Keratinocyte (primary cell): Measurements from ENCODE around the gene ST3GAL6. TPM values are rescaled to one million over a fixed set of nuclear protein-coding genes. Genes with fewer than 3 reads are reported as not detected.

ENCODE experiments used
- DNase-seq: peaks from one replicate; pipeline ENCODE4 v3.0.0-alpha.2; 2011; ENCODE audit warnings: low read depth, missing footprints, low spot score
- FAIRE-seq: peaks from 2 replicates; lab custom pipeline; 2011; peaks lifted over from hg19 to GRCh38; lab: Jason Lieb, UNC
- H2AFZ ChIP-seq: 2 replicates; pipeline ENCODE4 v1.6.0; 2012; ENCODE audit warnings: low read length, control low read depth, inconsistent platforms; ENCODE audit not compliant: control insufficient read depth
- H3K27ac ChIP-seq: 2 replicates; pipeline ENCODE4 v1.5.1; 2011; ENCODE audit warnings: low read length; ENCODE audit not compliant: control insufficient read depth, insufficient read depth
- H3K27me3 ChIP-seq: 3 replicates; pipeline ENCODE4 v1.6.0; 2011; ENCODE audit warnings: low read length; ENCODE audit not compliant: control insufficient read depth, insufficient read depth; ENCODE audit errors: extremely low read depth
- H3K36me3 ChIP-seq, 2 experiments: 2 replicates in 1 of 2; 3 replicates in 1 of 2; pipeline ENCODE4 v1.5.1; 2011; ENCODE audit warnings: low read length in 2 of 2, mild to moderate bottlenecking in 1 of 2; ENCODE audit not compliant: control insufficient read depth in 2 of 2, insufficient read depth in 2 of 2; ENCODE audit errors: extremely low read depth in 1 of 2
- H3K4me1 ChIP-seq: 3 replicates; pipeline ENCODE4 v1.5.1; 2011; ENCODE audit warnings: low read length; ENCODE audit not compliant: control insufficient read depth, insufficient read depth; ENCODE audit errors: extremely low read depth
- H3K4me2 ChIP-seq: 3 replicates; pipeline ENCODE4 v1.6.0; 2011; ENCODE audit warnings: low read depth, low read length; ENCODE audit not compliant: control insufficient read depth, insufficient read depth; ENCODE audit errors: extremely low read depth
- H3K4me3 ChIP-seq, 3 experiments: fragments of 200-600 bp in 1 of 3; sonication (generic) in 1 of 3; 2 replicates in 2 of 3; 3 replicates in 1 of 3; pipeline ENCODE4 v1.5.1; 2011 to 2016; ENCODE audit warnings: low read length in 3 of 3, mild to moderate bottlenecking in 3 of 3, control low read depth in 2 of 3, inconsistent platforms in 1 of 3, low read depth in 1 of 3, mixed read lengths in 1 of 3, mixed run types in 1 of 3, moderate library complexity in 1 of 3; ENCODE audit not compliant: control insufficient read depth in 2 of 3, insufficient read depth in 2 of 3; ENCODE audit errors: extremely low read depth in 1 of 3
- H3K79me2 ChIP-seq: 2 replicates; pipeline ENCODE4 v1.6.0; 2012; ENCODE audit warnings: low read length; ENCODE audit not compliant: control insufficient read depth, insufficient read depth
- H3K9ac ChIP-seq: 3 replicates; pipeline ENCODE4 v1.6.0; 2011; ENCODE audit warnings: low read length; ENCODE audit not compliant: control insufficient read depth, insufficient read depth; ENCODE audit errors: extremely low read depth
- H3K9me1 ChIP-seq: 3 replicates; pipeline ENCODE4 v1.6.0; 2011; ENCODE audit warnings: low read length; ENCODE audit not compliant: control insufficient read depth, insufficient read depth; ENCODE audit errors: extremely low read depth
- H3K9me3 ChIP-seq: 2 replicates; pipeline ENCODE4 v1.5.1; 2012; ENCODE audit warnings: low read depth, low read length; ENCODE audit not compliant: control insufficient read depth
- H4K20me1 ChIP-seq: 3 replicates; pipeline ENCODE4 v1.6.0; 2011; ENCODE audit warnings: low read length; ENCODE audit not compliant: control insufficient read depth, insufficient read depth; ENCODE audit errors: extremely low read depth
- EZH2 ChIP-seq: IDR thresholded peaks from one replicate; pipeline ENCODE4 v1.6.1; 2012; ENCODE audit warnings: inconsistent platforms, mild to moderate bottlenecking, low read length, moderate library complexity
- dilution Hi-C: fragments of 300-500 bp; cut with MboI; formaldehyde crosslinking; loops from one replicate; pipeline ENCODE4 v1.7.0; 2020; ENCODE audit warnings: low sequenced_read_pairs; ENCODE audit not compliant: extremely low pct_ligation_motif_present
- polyA plus RNA-seq, 5 experiments: library from polyadenylated mRNA; depleted of rRNA in 3 of 5; stranded (reverse) in 3 of 5; stranded (forward) in 1 of 5; unstranded in 1 of 5; fragments of >200 nt; gene quantifications; 1 replicate in 1 of 5; 2 replicates in 3 of 5; 3 replicates in 1 of 5; pipeline versions ENCODE4 v1.2.1 to v1.2.3, GENCODE V29; 2011 to 2012; ENCODE audit warnings: missing spikeins in 2 of 5, low read depth in 1 of 5, low replicate concordance in 1 of 5
- TF ChIP-seq, protein P1 (sequence below), 3 experiments: IDR thresholded peaks in 1 of 3; conservative IDR thresholded peaks in 1 of 3; optimal IDR thresholded peaks in 1 of 3; 2 replicates in 2 of 3; 3 replicates in 1 of 3; pipeline versions ENCODE3 to v1.5.1; 2011; ENCODE audit warnings: low read length in 3 of 3, mild to moderate bottlenecking in 3 of 3, moderate library complexity in 2 of 3, control low read depth in 1 of 3, inconsistent platforms in 1 of 3; ENCODE audit not compliant: insufficient read depth in 2 of 3; ENCODE audit errors: extremely low read depth in 1 of 3

The ST3GAL6 gene
- polyA plus RNA-seq, 1 donor (not counting 4 experiments of a cell fraction or from before 2014, with no cell fraction given) = 5.3 TPM

DNA sequence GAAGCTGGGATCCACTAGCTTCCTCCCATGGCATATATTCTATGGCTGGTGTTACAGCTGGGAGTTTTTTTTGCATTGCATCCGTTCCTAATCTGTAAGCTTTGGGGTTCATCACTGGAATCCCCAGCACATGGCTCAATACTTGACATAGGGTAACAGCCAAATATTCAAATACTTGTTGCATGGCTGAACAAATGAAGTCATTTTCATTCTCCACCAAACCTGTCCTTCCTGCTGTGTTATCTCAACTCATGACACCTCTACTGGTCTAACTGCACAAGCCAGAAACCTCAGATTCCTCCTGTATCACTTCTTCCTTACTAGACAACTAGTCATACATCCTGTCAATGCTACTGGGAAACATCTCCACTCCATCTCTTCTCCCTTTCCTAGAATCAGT, 43.4 kb downstream of the ST3GAL6 start:
- Histone ChIP-seq H3K9me1 (no peaks in the 10 kb centered on the region), H2AFZ (no peak overlapping the region), H3K27ac (peak overlapping the region; percentile 41), H3K4me3 (no peak overlapping the region), H3K79me2 (peaks cover 6% of the 10 kb centered on the region), H3K9me3 (no peaks in the 10 kb centered on the region), H3K36me3 (peaks cover 24 to 58% of the 10 kb centered on the region in 2 experiments), H4K20me1 (peaks cover 2% of the 10 kb centered on the region), H3K27me3 (no peaks in the 10 kb centered on the region), H3K4me2 (no peak overlapping the region), H3K9ac (no peak overlapping the region), H3K4me1 (peaks cover 8% of the 10 kb centered on the region)
- dilution Hi-C loops = no loop called here
- DNase-seq = no peak
- peak; percentile 61 for FAIRE-seq
- no peak for TF ChIP-seq EZH2
- TF ChIP-seq, protein P1, sequence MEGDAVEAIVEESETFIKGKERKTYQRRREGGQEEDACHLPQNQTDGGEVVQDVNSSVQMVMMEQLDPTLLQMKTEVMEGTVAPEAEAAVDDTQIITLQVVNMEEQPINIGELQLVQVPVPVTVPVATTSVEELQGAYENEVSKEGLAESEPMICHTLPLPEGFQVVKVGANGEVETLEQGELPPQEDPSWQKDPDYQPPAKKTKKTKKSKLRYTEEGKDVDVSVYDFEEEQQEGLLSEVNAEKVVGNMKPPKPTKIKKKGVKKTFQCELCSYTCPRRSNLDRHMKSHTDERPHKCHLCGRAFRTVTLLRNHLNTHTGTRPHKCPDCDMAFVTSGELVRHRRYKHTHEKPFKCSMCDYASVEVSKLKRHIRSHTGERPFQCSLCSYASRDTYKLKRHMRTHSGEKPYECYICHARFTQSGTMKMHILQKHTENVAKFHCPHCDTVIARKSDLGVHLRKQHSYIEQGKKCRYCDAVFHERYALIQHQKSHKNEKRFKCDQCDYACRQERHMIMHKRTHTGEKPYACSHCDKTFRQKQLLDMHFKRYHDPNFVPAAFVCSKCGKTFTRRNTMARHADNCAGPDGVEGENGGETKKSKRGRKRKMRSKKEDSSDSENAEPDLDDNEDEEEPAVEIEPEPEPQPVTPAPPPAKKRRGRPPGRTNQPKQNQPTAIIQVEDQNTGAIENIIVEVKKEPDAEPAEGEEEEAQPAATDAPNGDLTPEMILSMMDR (optimal IDR thresholded peaks at IDR 0.05 in 1 of 3, IDR thresholded peaks at IDR 0.05 in 1 of 3, conservative IDR thresholded peaks at IDR 0.05 in 1 of 3; ENCODE audit: extremely low read depth in 1 of 3, insufficient read depth in 2 of 3, low read length in 3 of 3) = no peak

DNA sequence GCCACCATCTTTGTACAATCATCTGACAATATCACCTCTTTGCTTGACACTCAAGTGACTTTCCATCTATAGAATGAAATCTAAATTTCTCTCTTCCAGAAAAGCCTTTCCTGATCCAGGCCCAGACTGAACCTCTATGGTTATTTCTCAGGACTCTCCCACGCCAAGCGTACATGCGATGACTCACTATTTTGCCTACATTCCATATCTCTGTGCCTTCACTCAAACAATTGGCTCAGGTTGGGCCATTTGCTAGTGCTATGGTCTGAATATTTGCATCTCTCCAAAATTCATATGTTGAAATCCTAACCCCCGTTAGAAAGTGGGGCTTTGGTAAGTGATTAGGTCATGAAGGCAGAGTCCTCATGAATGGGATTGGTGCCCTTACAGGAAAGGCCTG, 43.9 kb downstream of the ST3GAL6 start:
- Histone ChIP-seq H3K27ac (peak overlapping the region; percentile 41), H3K4me3 (no peak overlapping the region), H3K4me1 (peaks cover 8% of the 10 kb centered on the region), H3K9ac (no peak overlapping the region), H2AFZ (no peak overlapping the region), H3K9me1 (no peaks in the 10 kb centered on the region), H3K4me2 (no peak overlapping the region), H3K9me3 (no peaks in the 10 kb centered on the region), H3K79me2 (peaks cover 6% of the 10 kb centered on the region), H4K20me1 (peaks cover 2% of the 10 kb centered on the region), H3K36me3 (peaks cover 24 to 56% of the 10 kb centered on the region in 2 experiments), H3K27me3 (no peaks in the 10 kb centered on the region)
- dilution Hi-C loops = no loop called here
- TF ChIP-seq, protein P1 (optimal IDR thresholded peaks at IDR 0.05 in 1 of 3, IDR thresholded peaks at IDR 0.05 in 1 of 3, conservative IDR thresholded peaks at IDR 0.05 in 1 of 3; ENCODE audit: extremely low read depth in 1 of 3, insufficient read depth in 2 of 3, low read length in 3 of 3) = no peak
- no peak for TF ChIP-seq EZH2
- FAIRE-seq (peak; percentile 67), DNase-seq (no peak)
